ENCODE data around the gene AK8.
"Not testable (repeated sequence)": the region's sequence is repeated elsewhere in the genome, so short reads cannot be mapped to it uniquely, and the experiment has no call there.

AK8 gene

DNA sequence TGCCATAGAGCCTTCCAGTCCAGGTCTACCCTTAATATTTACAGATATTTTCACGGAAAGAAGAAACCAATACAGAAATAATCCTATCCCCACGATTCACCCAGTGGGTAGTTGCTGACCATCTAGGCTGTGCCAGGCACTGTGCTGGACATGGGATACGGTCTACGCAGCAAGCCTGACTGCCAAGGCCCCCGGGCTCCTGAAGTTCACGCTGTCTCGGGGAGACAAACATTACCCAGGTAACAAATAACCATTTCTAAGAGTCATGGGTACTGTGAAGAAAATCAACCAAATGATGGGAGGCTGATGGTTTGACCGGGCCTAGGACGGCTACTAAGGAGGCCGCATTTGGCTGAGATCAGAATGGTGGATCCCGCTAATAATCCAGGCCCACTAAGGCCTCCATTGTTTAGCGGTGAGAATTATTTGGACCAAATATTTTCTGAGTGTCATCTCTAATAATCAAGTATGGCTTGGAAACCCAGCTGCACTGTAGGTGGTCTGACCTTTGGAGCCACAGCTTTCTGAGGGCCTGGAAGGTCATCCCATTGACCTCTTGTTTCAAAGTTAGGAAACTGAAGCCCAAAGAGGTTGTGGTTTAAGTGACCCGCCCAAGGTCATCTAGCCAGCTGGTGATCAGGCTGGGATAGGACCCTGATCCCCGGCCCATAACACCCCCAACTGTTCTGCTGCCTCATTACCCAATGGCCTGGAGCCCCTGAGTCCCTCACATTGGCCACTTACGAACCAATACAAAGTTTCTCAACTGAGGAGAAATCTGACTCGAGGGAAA lies 82.4 kb downstream of the AK8 start:
- no peak for DNase-seq

DNA sequence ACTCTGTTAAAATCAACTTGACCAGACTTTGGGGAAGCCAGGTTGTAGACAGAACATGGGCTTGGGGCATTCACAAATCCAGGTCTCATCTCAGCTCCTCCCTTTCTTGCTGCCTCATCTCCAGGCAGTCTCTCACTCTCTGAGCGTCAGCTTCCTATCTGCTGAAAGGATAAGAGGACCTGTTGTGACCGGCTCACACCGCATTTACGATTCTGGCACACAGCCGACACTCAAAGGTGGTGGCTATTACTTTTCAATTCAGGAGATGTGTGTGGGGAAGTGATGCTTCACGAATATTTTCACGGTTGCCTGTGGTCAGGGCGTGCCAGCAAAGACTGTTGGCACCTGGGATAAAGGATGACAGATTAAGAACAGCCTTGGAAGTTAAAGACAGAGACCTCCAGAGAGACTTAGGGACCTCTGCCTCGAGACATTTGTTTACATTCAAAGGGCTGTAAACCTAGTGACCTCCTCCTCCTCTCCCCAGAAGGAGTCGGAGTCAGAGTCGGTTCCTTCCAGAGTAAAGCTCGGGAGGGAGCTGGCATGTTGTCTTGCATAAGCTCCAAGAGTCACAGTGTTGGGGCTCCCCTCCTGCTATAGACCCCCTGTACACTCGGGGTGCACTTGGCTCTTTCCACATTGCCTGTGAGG lies 83.2 kb downstream of the AK8 start:
- DNase-seq = no peak

DNA sequence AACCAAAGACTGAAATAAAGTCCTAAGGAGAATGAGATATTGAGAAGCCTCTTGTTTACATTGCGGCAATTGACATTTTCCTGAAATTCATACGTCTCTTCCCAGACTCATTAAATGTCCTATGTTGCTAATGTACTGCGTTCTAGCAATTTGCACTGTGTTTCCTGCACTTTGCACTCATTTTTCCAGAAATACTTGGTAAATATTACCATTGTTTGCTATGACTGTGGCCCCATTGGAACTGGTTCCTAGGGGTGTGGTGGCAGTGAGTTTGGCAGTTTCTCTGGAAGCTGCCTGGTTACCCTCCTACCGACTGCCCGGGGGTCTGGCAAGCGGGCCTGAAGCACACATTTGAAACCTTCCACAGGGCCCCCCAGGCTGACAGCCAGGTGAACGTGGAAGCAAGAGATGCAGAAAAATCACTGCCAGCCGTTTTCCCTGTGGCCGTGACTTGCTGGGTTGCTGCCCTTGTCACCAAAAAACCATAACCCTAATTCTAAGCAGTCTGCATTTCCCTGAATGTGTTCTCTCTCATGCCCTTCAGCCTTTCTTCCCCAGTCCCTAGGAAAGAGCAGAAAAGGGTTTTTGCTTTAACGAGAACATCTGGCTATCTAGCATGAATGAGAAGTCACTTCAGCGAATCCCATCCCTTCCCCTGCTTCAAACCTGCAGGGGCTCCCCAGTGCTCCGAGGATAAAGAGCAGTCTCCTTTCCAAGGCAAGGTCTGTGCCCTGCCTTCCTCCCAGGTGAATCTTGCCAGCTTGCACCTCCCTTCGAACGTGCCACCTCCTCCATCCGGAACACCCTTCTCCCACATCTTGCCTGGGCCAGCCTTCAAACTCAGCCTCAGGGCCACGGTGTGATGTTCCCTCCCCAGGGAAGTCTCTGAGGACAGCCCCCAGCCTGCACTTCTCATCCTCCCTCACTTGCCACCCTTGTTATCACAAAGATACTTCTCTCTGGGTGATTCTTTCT lies 84.2 kb downstream of the AK8 start:
- DNase-seq = no peak

DNA sequence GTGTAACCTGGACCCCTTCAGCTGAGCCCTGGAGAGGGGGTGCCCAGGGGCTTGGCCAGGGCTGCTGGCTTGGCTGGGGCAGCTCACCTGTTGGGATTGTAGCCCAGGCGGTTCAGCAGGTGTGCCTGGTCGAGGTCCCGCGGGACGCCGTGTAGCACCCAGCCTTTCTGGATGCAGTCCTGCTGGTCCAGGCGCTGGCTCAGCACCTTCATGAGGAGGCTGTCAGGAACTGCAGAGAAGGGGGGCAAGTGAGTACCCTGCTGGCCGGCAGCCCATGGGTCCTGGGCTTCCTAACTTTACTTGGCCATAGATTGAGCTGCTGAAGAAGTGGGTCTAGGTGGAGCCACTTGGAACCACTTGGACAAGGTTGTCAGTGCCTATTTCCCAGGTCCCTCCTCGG lies 85.5 kb downstream of the AK8 start:
- DNase-seq = no peak

DNA sequence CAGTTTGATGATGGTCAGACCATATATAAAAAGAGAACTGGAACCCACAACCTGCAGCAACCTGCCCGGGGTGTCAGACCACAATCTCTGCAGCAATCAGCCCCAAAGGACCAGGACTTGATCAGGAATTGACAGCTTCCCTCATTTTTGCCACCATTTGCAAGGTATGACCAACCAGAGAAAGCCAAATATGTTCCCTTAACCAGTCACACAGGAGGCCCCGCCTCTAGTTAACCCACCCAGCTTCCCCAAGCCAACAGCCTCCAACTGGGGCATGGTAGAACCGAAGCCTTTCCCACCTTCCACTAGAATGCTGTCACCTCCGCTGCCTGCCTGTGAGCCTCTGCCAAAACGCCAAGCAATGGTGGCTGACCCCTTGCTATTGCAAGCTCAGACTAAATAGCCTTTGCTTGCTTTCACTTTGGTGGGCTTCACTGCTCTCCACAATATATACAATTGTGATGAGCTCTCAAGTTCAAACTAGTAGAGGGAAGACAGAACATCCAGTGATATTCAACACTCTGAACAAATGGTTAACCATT lies 86.3 kb downstream of the AK8 start:
- DNase-seq = no peak

DNA sequence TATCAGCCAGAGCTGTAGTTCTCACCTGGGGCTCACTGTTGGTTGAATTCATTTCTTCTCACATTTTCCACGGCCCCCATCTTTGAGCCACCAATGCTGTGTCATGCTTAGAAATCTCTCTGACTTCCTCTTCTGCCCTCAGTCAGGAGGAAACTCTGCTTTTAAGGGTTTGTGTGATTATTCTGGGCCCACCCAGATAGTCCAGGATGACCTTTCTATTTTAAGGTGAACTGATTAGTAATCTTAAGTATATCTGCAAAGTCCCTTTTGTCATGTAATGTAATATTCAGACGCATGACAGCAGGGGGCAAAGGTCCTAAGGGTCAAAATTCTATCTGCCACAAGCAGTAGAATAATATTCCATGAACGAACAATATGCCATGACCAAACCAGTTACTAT lies 88.4 kb downstream of the AK8 start:
- no peak for DNase-seq

DNA sequence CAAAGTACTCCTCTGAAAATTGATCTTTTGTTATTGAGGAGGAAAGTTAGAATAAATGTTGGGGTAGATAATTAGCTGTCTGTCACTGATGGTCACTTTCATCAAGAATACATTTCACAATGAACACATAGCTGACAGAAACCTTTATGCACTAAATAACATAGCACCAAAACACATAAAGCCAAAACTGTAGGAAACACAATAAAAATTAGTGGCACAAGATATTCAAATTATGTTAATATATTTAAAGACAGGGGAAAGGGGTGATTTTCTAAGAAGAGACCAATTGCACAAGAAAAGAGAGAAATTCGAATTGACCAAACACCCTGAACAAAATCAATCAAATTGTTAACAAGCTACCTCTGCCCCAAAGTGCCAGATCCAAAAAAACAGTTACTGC lies 89.7 kb downstream of the AK8 start:
- DNase-seq = no peak

DNA sequence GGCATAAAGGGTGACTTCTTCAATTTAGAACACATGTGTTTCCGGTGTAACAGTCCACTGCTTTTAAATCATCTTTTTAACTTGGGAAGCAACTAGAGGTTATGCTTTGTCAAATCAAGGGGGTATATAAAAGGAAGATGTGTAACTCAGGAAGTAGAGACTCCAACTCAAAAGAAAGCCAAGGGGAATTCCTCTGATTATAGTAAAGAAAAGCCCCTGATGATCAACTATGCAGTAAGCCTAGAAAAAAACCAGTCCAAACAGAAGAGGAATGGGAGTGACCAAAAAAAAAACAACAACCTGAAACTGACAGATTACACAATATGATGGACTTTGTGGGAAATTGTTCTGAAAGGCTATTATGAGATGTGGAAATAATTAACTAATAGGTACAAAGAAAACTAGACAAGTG lies 90.3 kb downstream of the AK8 start:
- DNase-seq = no peak

DNA sequence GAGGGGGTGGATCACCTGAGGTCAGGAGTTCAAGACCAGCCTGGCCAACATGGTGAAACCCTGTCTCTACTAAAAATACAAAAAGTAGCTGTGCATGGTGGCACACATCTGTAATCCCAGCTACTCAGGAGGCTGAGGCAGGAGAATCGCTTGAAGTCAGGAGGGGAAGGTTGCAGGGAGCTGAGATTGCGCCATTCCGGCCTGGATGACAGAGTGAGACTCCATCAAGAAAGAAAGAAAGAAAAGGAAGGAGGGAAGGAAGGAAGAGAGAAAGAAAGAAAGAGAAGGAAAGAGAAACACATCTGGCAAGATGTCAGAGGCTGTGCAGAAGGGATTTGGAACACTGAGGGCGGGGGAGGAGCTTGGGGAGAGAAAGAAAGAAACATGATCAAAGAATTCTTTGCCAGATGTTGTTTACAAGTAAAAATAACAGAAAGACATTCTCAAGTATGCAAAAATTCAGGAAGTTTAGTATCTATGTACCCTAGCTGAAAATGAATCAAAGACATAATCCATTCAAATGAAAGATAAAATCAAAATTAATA lies 93.7 kb downstream of the AK8 start:
- no peak for DNase-seq

DNA sequence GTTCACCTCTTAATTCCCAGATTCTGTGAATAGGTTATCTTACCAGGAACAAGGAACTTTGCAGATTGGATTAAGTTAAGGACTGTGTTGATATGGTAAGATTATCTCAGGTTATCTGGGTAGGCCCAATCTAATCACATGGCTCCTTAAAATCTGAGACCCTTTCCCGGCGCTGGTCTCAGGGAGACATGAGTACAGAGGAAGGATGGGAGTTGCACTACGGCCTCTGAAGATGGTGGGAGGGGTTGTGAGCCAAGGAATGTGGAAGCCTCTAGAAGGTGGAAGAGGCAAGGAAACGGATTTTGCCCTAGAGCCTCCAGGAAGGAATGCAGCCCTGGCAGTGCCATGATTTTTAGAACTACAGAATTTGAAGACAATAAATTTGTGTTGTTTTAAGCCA lies 95.1 kb downstream of the AK8 start:
- no peak for DNase-seq

DNA sequence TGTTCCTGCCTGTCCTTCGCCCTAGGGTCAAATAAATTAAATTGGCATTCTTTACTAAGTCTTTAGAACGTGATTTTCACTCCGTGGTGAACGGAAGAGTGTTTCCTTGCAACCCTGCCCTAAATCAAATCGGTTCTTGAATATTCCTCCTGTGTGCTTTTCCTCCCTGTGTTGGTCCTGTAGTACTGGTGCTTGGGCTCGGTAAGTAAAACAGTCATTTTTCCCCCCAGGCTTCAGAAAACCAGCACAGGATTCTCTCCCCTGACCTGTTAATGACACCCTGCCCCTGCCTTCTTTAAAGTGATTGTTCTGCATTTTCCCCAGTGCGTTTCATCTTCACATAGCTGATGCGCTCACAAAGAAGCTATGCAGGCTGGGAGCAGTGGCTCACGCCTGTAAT lies 96.0 kb downstream of the AK8 start:
- no peak for DNase-seq

DNA sequence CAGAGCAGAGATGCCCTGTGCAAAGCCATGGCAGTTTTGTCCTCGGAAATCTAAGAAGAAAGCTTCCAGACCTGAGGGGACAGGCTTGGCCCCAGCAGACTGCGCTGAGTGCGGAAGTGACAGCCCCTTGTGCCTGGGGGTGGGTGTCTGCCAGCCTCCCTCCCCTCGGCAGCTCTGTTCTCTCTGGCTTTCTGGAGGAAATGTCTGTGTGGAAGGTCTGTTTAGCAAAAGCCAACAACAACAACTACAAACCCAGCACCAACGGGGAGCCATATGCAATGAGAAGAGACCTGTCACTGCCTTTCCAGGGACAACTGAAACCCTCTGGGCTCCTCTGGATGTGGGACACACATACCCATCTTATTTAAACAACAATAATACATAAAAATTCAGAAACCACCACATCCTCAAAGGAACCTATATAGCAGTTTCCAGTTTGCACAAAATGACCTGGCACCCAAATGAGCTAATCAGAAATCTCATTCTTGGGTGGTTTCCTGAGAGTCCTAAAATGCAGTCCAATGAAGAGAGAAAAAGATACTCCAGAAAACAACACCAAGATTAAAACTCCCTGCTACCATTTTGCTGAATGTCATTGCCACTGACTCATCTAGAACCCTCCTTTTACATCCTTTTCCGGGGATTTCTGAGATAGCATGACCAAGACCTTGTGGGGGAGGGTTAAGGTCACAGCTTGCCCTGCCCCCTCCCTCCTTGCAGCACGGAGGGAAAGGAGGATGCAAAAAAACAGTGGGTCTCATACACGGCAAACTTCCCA lies 97.7 kb downstream of the AK8 start:
- no peak for DNase-seq

DNA sequence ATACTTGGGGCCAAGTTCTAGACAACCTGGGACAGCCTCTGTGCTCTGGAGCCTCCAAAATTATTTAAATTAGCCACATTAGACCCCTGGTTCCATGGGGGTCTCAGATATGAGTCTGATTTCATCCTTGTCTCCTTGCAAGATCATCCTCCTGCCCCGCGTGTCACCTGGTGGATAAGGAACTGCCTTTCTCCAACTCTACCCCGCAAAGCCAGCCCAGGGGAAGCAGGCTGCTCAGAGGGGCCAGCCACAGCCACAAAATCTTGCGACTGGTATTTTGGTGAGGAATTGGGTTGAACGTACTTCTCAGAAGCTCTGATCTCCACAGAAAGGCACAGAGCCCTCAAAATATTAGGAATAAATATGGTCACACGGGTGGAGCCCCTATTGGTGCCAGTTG lies 101.2 kb downstream of the AK8 start:
- DNase-seq = no peak

DNA sequence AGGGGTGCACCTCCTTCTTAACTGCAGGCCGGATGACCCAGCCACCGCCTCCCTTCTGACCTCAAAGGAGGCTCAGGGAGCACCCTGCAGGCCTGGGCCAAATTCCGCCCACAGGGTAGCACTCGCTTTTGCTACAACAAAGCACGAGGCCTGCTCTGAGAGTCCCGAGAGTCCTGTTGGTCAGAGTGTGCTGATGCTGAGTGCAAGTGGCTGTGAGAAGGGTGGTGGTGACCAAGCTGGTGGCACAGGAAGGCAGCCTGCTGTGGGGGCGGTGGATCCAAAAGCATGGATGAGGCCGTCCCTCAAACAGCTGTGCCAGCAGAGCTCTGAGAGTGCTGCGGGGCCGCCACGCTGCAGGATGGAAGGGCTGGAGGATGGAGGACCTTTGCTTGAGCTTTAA lies 101.8 kb downstream of the AK8 start:
- DNase-seq = no peak

DNA sequence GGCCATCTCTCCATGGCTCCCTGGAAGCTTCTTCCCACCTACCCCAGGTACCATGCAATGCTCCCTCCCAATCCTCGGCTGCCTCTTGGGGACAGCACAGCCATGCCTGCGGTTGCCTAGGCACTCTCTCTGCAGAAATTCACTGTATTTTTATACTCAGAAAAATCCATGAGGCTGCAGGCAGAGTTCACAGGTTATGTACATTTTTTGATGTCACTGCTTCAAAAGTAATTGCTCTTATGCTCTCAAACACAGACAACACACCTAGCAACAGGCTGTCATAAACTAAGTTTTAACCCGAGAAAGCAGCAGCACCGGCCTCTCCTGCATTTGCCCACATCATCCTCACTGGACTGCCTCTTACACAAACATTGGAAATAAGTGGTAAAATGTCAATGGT lies 102.4 kb downstream of the AK8 start:
- DNase-seq = no peak

DNA sequence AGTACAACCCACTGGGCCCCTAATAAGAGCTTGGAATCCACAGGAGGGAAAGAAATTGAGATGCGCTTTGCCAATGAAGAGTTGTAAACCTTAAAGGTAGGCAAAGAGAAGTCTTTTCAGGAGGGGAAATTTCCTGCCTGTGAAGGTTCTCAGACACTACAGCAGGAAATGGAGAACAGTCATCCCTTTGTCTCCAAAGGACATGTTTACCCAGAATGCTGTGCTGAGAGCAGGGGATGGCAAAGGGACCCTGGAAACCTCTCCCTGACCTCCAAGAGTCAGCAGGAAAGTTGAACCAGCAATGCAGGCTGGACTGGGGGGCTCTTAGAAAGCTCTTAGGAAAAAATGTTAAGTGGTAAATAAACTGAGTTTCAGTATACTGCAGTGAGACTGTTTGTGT lies 103.2 kb downstream of the AK8 start:
- DNase-seq = no peak

DNA sequence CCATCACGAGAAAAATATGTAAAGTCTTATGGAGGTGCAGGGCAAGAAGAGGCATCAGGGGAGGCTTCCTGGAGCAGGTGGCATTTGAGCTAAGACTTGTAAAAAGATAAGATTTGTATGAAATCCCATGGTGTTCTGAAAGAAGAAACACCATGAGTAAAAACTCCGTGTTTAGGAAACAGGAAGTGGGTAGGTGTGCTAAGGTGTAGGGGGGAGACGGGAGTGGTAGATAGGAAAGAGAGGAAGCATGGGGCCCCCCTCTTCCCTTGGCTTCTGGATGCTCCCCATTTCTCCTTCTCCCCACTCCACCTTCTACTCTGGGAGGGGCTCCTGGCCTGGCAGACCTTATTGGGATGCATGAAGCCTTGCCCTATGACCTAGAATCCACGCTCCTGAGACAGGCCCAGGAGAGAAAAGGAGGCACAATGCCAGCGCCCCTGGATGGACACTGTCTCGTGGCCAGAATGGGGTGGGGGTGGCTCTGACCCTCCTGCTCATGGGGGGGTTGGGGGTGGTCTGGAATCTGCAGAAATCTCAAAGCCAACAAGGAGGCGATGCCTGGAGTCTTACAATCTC lies 104.2 kb downstream of the AK8 start:
- DNase-seq = no peak

DNA sequence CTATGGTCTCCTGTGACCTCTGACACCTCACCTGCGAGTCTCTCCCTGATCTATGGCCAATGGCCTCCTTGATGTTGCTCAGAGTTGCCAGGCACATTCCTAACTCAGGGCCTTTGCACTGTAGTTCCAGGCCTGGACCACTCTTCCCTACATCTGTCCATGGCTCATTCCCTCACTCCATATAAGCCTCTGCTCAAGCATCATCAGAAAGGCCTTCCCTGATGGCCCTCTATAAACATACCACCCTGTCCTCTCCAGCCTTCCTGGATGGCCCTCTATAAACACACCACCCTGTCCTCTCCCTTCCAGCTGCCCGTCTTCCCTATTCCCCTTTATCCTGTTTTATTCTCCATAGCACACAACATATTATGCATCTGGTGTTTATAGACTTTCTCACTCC lies 105.0 kb downstream of the AK8 start:
- no peak for DNase-seq

DNA sequence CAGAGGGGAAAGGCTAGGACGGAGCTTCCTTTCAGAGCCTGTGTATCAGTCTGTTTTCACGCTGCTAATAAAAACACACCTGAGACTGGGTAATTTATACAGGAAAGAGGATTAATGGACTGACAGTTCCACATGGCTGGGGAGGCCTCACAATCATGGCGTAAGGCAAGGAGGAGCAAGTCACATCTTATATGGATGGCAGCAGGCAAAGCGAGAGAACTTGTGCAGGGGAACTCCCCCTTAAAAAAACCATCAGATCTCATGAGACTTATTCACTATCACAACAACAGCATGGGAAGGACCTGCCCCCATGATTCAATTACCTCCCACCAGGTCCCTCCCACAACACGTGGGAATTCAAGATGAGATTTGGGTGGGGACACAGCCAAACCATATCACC lies 106.3 kb downstream of the AK8 start:
- not testable (repeated sequence) for DNase-seq

DNA sequence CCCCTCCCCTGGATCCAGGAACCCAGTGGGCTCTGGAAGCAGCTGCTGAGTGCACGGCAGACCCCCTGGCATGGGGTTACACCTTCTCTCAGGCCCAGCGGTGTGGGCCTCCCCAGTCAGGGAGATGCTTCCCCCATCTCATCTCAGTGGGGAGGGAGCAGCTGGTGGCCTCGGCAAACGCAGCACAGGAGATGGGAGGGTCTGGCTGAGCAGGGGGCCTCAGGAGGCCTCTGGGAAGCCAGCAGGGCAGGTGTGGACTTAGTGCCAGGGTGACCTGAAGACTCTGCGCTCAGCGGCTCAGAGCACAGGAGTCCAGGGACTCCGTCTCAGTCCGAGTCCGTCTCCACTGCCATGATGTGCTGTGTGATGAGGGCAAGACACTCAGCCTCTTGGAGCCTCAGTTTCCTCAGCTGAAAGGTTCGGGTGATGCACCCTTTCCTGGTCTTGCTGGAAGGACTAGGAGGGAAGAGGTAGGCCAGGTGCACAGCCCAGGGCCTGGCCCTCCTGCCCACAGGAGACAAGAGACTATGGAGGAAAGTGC lies 107.2 kb downstream of the AK8 start:
- DNase-seq = no peak
